HL-60 (cell line): Measurements from ENCODE around the gene MRPS7.

Experiments
- DNase-seq, 2 experiments: peaks; one replicate each; pipeline ENCODE4 v3.0.0-alpha.2; 2010 to 2020; ENCODE audit warnings: low read depth in 1 of 2, low spot score in 1 of 2
- H3K27ac ChIP-seq: fragments of 250-450 bp; sonication (Bioruptor Pico); replicated peaks from 2 replicates; pipeline ENCODE4 v1.5.1; 2020; ENCODE audit warnings: mild to moderate bottlenecking, moderate library complexity
- H3K27me3 ChIP-seq: fragments of 250-450 bp; sonication (Bioruptor Pico); 2 replicates; pipeline ENCODE4 v1.5.1; 2021; ENCODE audit warnings: mild to moderate bottlenecking, moderate library complexity; ENCODE audit not compliant: insufficient read depth, poor library complexity, severe bottlenecking
- H3K4me3 ChIP-seq: replicated peaks from 2 replicates; pipeline ENCODE4 v1.5.1; 2011; ENCODE audit warnings: mild to moderate bottlenecking, control low read depth, low read length; ENCODE audit not compliant: insufficient read depth
- CTCF ChIP-seq: IDR thresholded peaks from one replicate; pipeline ENCODE4 v1.5.1; 2011; ENCODE audit warnings: low read length, control low read depth, inconsistent platforms; ENCODE audit not compliant: insufficient read depth
- GABPA ChIP-seq: IDR thresholded peaks from 2 replicates; pipeline ENCODE4 v1.6.1; 2012; ENCODE audit warnings: low read depth
- POLR2AphosphoS5 ChIP-seq: IDR thresholded peaks from 2 replicates; pipeline ENCODE4 v1.6.1; 2012; ENCODE audit warnings: low read depth
- REST ChIP-seq: IDR thresholded peaks from 2 replicates; pipeline ENCODE4 v1.6.1; 2012; ENCODE audit warnings: low read depth; ENCODE audit not compliant: insufficient replicate concordance
- SPI1 ChIP-seq: IDR thresholded peaks from 2 replicates; pipeline ENCODE4 v1.6.1; 2012; ENCODE audit warnings: low read depth, mild to moderate bottlenecking, borderline replicate concordance

Gene MRPS7

GRCh38 chr17:75237100-75238014, 24.3 kb upstream of the MRPS7 start:
- no peak for DNase-seq
- H3K27me3 ChIP-seq = no peaks in the 10 kb centered on the region
- TF ChIP-seq SPI1 = no peak
- no peak for TF ChIP-seq GABPA
- no peak; the same call in none of the 2 replicates for TF ChIP-seq POLR2AphosphoS5
- TF ChIP-seq CTCF = no peak
- no peak for TF ChIP-seq REST
- no peak overlapping the region for H3K27ac ChIP-seq
- H3K4me3 ChIP-seq = no peak overlapping the region

- H3K4me3 ChIP-seq = no peak overlapping the region
- H3K27me3 ChIP-seq = no peaks in the 10 kb centered on the region
- DNase-seq = no peak
- H3K27ac ChIP-seq = no peak overlapping the region
- TF ChIP-seq REST = no peak
- TF ChIP-seq POLR2AphosphoS5 = no peak; the same call in 1 of the 2 replicates
- no peak for TF ChIP-seq CTCF
- TF ChIP-seq GABPA = no peak
- TF ChIP-seq SPI1 = no peak
Measured at GRCh38 chr17:75238020-75238580, 23.6 kb upstream of the MRPS7 start.

- TF ChIP-seq POLR2AphosphoS5 (peak; percentile 58), GABPA (no peak), CTCF (peak; percentile 93), REST (no peak), SPI1 (no peak)
- Histone ChIP-seq H3K4me3 (no peak overlapping the region), H3K27me3 (no peaks in the 10 kb centered on the region), H3K27ac (no peak overlapping the region)
- peak in 1 of 2 experiments; percentile 73 for DNase-seq
Measured at GRCh38 chr17:75238684-75239191, 22.9 kb upstream of the MRPS7 start.
